ENCODE results near the gene EIF3K.

The EIF3K gene

GRCh38 chr19:38685666-38686529 lies 66.9 kb downstream of the EIF3K start:
- peak; percentile 67 for DNase-seq (ENCODE audit: low read depth)
- TF ChIP-seq, protein P1, sequence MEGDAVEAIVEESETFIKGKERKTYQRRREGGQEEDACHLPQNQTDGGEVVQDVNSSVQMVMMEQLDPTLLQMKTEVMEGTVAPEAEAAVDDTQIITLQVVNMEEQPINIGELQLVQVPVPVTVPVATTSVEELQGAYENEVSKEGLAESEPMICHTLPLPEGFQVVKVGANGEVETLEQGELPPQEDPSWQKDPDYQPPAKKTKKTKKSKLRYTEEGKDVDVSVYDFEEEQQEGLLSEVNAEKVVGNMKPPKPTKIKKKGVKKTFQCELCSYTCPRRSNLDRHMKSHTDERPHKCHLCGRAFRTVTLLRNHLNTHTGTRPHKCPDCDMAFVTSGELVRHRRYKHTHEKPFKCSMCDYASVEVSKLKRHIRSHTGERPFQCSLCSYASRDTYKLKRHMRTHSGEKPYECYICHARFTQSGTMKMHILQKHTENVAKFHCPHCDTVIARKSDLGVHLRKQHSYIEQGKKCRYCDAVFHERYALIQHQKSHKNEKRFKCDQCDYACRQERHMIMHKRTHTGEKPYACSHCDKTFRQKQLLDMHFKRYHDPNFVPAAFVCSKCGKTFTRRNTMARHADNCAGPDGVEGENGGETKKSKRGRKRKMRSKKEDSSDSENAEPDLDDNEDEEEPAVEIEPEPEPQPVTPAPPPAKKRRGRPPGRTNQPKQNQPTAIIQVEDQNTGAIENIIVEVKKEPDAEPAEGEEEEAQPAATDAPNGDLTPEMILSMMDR (IDR thresholded peaks at IDR 0.05; ENCODE audit: insufficient read depth, low read depth, low read length, missing control alignments), result peak; percentile 50
- H3K4me3 ChIP-seq (ENCODE audit: low read depth, low read length), result no peak overlapping the region

DNA sequence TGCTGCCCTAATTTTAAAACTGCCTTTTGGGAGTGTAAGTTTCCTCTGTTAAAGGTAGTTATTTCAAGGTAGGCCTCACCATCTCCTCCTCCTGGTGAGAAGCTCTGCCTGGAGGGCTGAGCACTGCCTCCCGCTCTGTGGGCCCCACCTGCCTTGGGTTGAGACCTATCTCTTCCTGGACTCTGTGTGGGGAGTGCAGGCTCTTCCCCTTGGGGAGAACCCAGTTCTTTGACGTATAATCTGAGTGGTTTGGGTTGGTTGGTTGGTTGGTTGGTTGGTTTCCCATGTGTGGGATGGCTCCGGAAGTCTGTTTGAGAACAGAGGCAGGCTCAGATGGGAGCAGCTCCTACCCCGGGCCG lies 67.5 kb downstream of the EIF3K start:
- H3K4me3 ChIP-seq (ENCODE audit: low read depth, low read length), result no peak overlapping the region
- TF ChIP-seq, protein P1 (IDR thresholded peaks at IDR 0.05; ENCODE audit: insufficient read depth, low read depth, low read length, missing control alignments), result no peak
- peak; percentile 65 for DNase-seq (ENCODE audit: low read depth)

Data from GM12865 (cell line).